Esophagus squamous epithelium (tissue), 4 donors: ENCODE results near the gene CCM2.

Experiments
- POLR2A ChIP-seq, 4 donors: fragments of 450-650 bp; IDR thresholded peaks; one replicate each; pipeline ENCODE4 v1.6.1; 2017; ENCODE audit warnings: antibody characterized with exemption in 4 of 4, mild to moderate bottlenecking in 4 of 4, moderate library complexity in 3 of 4
- TF ChIP-seq, protein P1 (sequence below), 6 experiments: fragments of 450-650 bp in 4 of 6; fragments of 200-600 bp in 2 of 6; sonication (generic) in 2 of 6; IDR thresholded peaks; one replicate each; pipeline ENCODE4 v1.5.1; 2016 to 2019; ENCODE audit warnings: antibody characterized with exemption in 6 of 6, mild to moderate bottlenecking in 4 of 6, moderate library complexity in 4 of 6

GRCh38 chr7:45001138-45001694, 1.2 kb downstream of the CCM2 start:
- peak in 1 of 4 donors; percentile 25 for TF ChIP-seq POLR2A (IDR thresholded peaks at IDR 0.05)
- TF ChIP-seq, protein P1, sequence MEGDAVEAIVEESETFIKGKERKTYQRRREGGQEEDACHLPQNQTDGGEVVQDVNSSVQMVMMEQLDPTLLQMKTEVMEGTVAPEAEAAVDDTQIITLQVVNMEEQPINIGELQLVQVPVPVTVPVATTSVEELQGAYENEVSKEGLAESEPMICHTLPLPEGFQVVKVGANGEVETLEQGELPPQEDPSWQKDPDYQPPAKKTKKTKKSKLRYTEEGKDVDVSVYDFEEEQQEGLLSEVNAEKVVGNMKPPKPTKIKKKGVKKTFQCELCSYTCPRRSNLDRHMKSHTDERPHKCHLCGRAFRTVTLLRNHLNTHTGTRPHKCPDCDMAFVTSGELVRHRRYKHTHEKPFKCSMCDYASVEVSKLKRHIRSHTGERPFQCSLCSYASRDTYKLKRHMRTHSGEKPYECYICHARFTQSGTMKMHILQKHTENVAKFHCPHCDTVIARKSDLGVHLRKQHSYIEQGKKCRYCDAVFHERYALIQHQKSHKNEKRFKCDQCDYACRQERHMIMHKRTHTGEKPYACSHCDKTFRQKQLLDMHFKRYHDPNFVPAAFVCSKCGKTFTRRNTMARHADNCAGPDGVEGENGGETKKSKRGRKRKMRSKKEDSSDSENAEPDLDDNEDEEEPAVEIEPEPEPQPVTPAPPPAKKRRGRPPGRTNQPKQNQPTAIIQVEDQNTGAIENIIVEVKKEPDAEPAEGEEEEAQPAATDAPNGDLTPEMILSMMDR (IDR thresholded peaks at IDR 0.05): no peak
